Keratinocyte (primary cell): ENCODE measurements around the gene ELAVL4.

ENCODE experiments used
- EZH2 ChIP-seq: IDR thresholded peaks from one replicate; pipeline ENCODE4 v1.6.1; 2012; ENCODE audit warnings: inconsistent platforms, mild to moderate bottlenecking, low read length, moderate library complexity
- TF ChIP-seq, protein P1 (sequence below), 3 experiments: IDR thresholded peaks in 1 of 3; conservative IDR thresholded peaks in 1 of 3; optimal IDR thresholded peaks in 1 of 3; 2 replicates in 2 of 3; 3 replicates in 1 of 3; pipeline versions ENCODE3 to v1.5.1; 2011; ENCODE audit warnings: low read length in 3 of 3, mild to moderate bottlenecking in 3 of 3, moderate library complexity in 2 of 3, control low read depth in 1 of 3, inconsistent platforms in 1 of 3; ENCODE audit not compliant: insufficient read depth in 2 of 3; ENCODE audit errors: extremely low read depth in 1 of 3

DNA sequence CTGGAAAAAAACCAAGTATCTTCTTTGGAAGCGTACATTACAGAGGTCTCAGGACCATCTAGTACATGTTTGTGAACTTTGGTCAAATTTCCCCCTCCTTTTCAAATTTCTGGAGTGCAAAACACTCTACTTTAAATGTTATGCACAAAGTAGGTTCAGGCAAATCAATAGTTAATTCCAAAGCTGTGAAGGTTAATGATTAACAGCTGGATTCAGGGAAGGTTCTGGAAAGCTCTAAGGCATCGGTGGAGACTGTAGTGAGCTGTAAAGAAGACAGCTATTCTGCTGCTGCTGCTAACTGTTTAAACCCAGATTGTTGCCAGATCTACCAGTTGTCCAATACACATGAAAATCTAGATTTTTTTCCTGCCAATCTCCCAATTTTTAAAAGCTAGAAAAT is 70.9 kb downstream of the ELAVL4 start:
- TF ChIP-seq, protein P1, sequence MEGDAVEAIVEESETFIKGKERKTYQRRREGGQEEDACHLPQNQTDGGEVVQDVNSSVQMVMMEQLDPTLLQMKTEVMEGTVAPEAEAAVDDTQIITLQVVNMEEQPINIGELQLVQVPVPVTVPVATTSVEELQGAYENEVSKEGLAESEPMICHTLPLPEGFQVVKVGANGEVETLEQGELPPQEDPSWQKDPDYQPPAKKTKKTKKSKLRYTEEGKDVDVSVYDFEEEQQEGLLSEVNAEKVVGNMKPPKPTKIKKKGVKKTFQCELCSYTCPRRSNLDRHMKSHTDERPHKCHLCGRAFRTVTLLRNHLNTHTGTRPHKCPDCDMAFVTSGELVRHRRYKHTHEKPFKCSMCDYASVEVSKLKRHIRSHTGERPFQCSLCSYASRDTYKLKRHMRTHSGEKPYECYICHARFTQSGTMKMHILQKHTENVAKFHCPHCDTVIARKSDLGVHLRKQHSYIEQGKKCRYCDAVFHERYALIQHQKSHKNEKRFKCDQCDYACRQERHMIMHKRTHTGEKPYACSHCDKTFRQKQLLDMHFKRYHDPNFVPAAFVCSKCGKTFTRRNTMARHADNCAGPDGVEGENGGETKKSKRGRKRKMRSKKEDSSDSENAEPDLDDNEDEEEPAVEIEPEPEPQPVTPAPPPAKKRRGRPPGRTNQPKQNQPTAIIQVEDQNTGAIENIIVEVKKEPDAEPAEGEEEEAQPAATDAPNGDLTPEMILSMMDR (optimal IDR thresholded peaks at IDR 0.05 in 1 of 3, IDR thresholded peaks at IDR 0.05 in 1 of 3, conservative IDR thresholded peaks at IDR 0.05 in 1 of 3; ENCODE audit: extremely low read depth in 1 of 3, insufficient read depth in 2 of 3, low read length in 3 of 3) = no peak
- no peak for TF ChIP-seq EZH2
